NCI-H1417 treated with DMSO at 0.1 percent for 48 hours (cell line): ENCODE results near the gene ANKS1B.

Experiments
- DNase-seq: peaks from one replicate; lab custom pipeline; 2025; lab: John Stamatoyannopoulos, UW

The ANKS1B gene

GRCh38 chr12:98945864-98946263 is 1038.9 kb downstream of the ANKS1B start:
- no peak for DNase-seq

- DNase-seq = no peak
Measured at GRCh38 chr12:98939926-98940325, 1044.8 kb downstream of the ANKS1B start.

- DNase-seq = no peak
Measured at GRCh38 chr12:98939350-98939749, 1045.4 kb downstream of the ANKS1B start.

- no peak for DNase-seq
Measured at GRCh38 chr12:98935847-98936246, 1048.9 kb downstream of the ANKS1B start.

GRCh38 chr12:98922871-98923270 is 1061.9 kb downstream of the ANKS1B start:
- DNase-seq = no peak

GRCh38 chr12:98918176-98918863 is 1066.4 kb downstream of the ANKS1B start:
- DNase-seq = no peak

GRCh38 chr12:98916106-98916505 is 1068.6 kb downstream of the ANKS1B start:
- no peak for DNase-seq

- no peak for DNase-seq
Measured at GRCh38 chr12:98912401-98912974, 1072.2 kb downstream of the ANKS1B start.

GRCh38 chr12:98911396-98911795 is 1073.3 kb downstream of the ANKS1B start:
- no peak for DNase-seq

GRCh38 chr12:98909746-98910145 is 1075.0 kb downstream of the ANKS1B start:
- DNase-seq = peak; percentile 27

- DNase-seq = no peak
Measured at GRCh38 chr12:98908866-98909265, 1075.9 kb downstream of the ANKS1B start.

- no peak for DNase-seq
Measured at GRCh38 chr12:98903875-98904274, 1080.9 kb downstream of the ANKS1B start.

- DNase-seq = no peak
Measured at GRCh38 chr12:98901189-98901588, 1083.5 kb downstream of the ANKS1B start.

- no peak for DNase-seq
Measured at GRCh38 chr12:98896938-98897337, 1087.8 kb downstream of the ANKS1B start.

- DNase-seq = no peak
Measured at GRCh38 chr12:98895086-98895651, 1089.6 kb downstream of the ANKS1B start.

- DNase-seq = no peak
Measured at GRCh38 chr12:98894412-98895085, 1090.2 kb downstream of the ANKS1B start.

GRCh38 chr12:98893675-98894411 is 1090.9 kb downstream of the ANKS1B start:
- peak; percentile 9 for DNase-seq

GRCh38 chr12:98893126-98893674 is 1091.5 kb downstream of the ANKS1B start:
- no peak for DNase-seq

- no peak for DNase-seq
Measured at GRCh38 chr12:98885778-98886177, 1099.0 kb downstream of the ANKS1B start.

- DNase-seq = no peak
Measured at GRCh38 chr12:98883231-98883630, 1101.5 kb downstream of the ANKS1B start.

- no peak for DNase-seq
Measured at GRCh38 chr12:98882526-98882925, 1102.2 kb downstream of the ANKS1B start.

- DNase-seq = no peak
Measured at GRCh38 chr12:98873776-98874175, 1111.0 kb downstream of the ANKS1B start.
